Skin epidermis (tissue), 12 donors: Measurements from ENCODE around the gene DISC1.
"Not testable (repeated sequence)": the region's sequence is repeated elsewhere in the genome, so short reads cannot be mapped to it uniquely, and the experiment has no call there.

Experiments used
- H3K27ac ChIP-seq, 21 experiments: fragments of 200-600 bp; sonication (generic) in 11 of 21; one replicate each; pipeline ENCODE4 v1.5.0; 2020; ENCODE audit warnings: mild to moderate bottlenecking in 3 of 21, inconsistent platforms in 2 of 21, moderate library complexity in 2 of 21
- H3K4me3 ChIP-seq, 7 experiments: fragments of 200-600 bp; sonication (generic) in 2 of 7; one replicate each; pipeline ENCODE4 v1.5.0; 2020; ENCODE audit warnings: inconsistent platforms in 2 of 7, mild to moderate bottlenecking in 2 of 7, moderate library complexity in 1 of 7

The DISC1 gene

GRCh38 chr1:231896806-231897205 lies 270.2 kb downstream of the DISC1 start:
- Histone ChIP-seq H3K27ac (no peak overlapping the region), H3K4me3 (no peak overlapping the region)

- Histone ChIP-seq H3K4me3 (no peak overlapping the region), H3K27ac (no peak overlapping the region)
Measured at GRCh38 chr1:231899046-231899445, 272.5 kb downstream of the DISC1 start.

- H3K4me3 ChIP-seq: no peak overlapping the region
- no peak overlapping the region for H3K27ac ChIP-seq
Measured at GRCh38 chr1:231899713-231900435, 273.3 kb downstream of the DISC1 start.

GRCh38 chr1:231903586-231904081 lies 277.0 kb downstream of the DISC1 start:
- H3K27ac ChIP-seq: no peak overlapping the region
- H3K4me3 ChIP-seq: no peak overlapping the region

- not testable (repeated sequence) for H3K27ac ChIP-seq, H3K4me3 ChIP-seq
Measured at GRCh38 chr1:231907310-231907709, 280.7 kb downstream of the DISC1 start.

DNA sequence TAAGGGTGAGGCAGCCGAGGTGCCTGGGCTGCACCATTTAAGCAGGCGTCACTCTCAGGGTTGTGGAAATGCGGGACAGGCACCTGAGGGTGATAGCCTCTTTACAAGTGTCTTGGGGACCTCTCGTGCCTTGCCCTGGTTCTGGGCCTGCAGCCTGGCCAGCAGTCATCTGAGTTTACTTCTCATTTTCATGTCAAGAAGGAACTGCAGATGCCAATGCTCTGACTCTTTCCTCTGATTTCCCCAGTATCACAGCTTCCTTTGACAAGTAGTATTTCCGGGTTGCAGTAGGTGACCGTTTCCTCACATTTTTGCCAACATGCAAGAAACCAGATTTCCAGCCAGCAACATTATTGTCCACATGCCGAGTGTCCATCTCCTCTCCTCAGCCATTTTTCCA lies 286.9 kb downstream of the DISC1 start:
- H3K27ac ChIP-seq: no peak overlapping the region

GRCh38 chr1:231918239-231919015 lies 291.8 kb downstream of the DISC1 start:
- Histone ChIP-seq H3K4me3 (no peak overlapping the region), H3K27ac (peak overlapping the region in 4 of 21 experiments; percentile 2 to 51 (median 28))

More for the DNA sequence above, 286.9 kb downstream of the DISC1 start:
- no peak overlapping the region for H3K4me3 ChIP-seq

DNA sequence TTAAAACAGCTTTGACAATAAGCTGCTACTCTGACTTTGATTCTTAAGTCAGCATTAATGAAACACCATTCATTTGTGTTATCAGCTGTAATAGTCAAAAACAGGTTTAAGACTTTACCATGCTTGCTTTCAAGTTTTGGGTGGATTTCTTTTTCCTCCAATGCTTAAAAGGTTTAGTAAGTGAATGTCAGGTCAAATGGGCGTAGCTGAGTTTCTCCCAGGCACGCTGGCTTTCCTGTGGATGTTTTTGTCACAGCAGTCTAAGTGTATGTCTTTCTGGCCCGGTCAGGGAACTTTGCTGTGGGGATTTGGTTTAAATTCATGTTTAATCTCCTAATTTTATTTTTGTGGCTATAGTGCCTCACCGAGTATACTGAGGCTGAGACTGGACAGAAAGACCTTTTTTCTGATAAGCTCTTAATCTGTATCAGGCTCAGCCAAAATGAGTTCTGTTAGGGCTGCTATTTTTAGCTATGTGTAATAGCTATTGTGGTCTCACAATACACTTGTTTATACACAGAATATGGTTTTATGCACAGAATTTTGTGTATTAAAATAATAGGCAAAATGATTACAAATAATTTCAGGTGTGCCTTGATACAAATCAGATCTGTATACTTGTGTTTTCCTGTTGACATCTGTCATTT lies 292.8 kb downstream of the DISC1 start:
- Histone ChIP-seq H3K4me3 (no peak overlapping the region), H3K27ac (peak overlapping the region in 7 of 21 experiments; percentile 6 to 43 (median 33))

- Histone ChIP-seq H3K27ac (peak overlapping the region in 3 of 21 experiments; percentile 7 to 33 (median 33)), H3K4me3 (no peak overlapping the region)
Measured at GRCh38 chr1:231919886-231920285, 293.3 kb downstream of the DISC1 start.

GRCh38 chr1:231921646-231922345 lies 295.2 kb downstream of the DISC1 start:
- no peak overlapping the region for H3K4me3 ChIP-seq
- H3K27ac ChIP-seq: no peak overlapping the region

DNA sequence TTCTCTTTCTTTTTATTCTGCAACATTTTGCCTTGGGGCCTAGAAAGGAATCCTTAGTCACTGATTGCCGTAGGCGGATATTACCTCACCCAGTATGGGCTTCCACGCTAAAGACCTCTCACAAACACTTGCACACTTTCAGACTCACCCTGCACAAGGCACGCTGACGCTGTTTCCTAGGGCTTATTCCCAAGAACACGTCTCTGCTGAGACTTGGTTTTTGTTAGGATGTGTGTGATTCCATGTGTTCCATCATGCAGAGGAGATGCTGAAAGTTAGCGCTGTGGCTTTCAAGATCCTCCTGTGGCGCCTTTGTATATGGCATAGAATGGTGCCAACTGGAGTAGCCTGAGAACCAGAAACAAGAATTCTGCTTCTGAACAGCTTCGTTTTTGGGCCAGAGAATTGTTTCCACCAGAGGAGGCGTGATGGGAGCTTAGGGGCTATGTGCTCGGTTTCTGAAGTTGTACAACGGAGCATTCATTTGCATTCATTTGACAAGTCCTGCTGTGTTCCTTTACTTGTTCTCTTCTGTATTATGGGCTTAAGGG lies 297.0 kb downstream of the DISC1 start:
- no peak overlapping the region for H3K4me3 ChIP-seq
- no peak overlapping the region for H3K27ac ChIP-seq

DNA sequence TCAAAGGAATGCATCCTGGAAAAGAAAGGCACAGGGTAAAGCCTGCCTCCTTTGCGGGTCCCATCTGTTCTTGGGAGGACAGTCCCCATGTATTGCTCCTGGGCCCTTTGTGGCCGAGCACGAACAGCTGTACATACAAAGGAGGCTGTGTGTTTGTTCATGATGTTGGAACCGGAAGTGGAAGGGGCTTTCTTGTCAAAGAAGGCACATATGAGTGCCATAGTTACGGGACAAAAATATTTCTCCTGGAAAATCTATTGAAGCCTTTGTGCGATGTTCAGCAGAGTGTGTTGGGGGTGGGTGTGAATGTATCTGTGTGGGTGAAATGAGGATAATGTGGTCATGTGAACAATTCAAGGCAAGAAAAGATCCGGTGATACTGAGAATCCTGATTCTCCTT lies 297.6 kb downstream of the DISC1 start:
- Histone ChIP-seq H3K4me3 (no peak overlapping the region), H3K27ac (no peak overlapping the region)

- Histone ChIP-seq H3K4me3 (no peak overlapping the region), H3K27ac (no peak overlapping the region)
Measured at GRCh38 chr1:231925864-231926263, 299.3 kb downstream of the DISC1 start.

DNA sequence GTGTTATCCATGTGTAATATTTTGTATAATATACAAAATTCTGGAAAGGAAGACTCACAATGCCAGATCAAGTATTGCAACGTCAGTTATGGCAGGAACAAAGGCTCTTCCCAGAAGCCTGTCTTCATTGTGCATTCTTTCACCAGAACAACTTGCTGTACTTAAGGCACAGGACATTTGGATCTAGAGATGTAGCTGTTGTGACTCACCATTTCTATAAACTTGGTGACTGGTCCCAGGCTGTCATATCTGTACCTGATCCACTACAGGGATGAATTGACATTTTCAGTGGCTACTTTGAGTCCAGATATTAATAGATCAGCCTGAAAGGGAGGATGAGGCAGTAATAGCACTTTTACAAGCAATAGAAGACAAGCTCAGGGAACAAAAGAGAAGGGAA lies 299.8 kb downstream of the DISC1 start:
- H3K4me3 ChIP-seq: no peak overlapping the region
- H3K27ac ChIP-seq: no peak overlapping the region

- no peak overlapping the region for H3K4me3 ChIP-seq
- no peak overlapping the region for H3K27ac ChIP-seq
Measured at GRCh38 chr1:231926933-231927332, 300.3 kb downstream of the DISC1 start.

DNA sequence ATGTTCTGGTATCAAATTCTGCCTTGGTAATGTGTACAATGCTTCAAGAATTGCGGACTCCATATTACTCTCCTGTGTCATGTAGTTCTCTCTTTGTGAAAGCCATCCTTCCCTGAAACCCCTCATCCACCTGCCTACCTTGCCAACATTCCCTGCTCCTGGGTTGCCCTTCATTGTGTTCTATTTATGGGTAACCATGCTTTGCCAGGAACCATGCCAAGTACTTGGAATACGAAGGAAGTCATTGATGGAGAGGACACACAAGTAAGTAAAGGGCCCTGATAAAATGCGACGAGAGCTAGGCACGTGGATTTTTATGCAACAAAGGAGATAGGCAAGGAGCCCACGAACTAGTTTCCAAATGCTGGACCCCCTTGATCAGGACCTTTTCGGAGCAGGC lies 300.8 kb downstream of the DISC1 start:
- Histone ChIP-seq H3K27ac (no peak overlapping the region), H3K4me3 (no peak overlapping the region)

DNA sequence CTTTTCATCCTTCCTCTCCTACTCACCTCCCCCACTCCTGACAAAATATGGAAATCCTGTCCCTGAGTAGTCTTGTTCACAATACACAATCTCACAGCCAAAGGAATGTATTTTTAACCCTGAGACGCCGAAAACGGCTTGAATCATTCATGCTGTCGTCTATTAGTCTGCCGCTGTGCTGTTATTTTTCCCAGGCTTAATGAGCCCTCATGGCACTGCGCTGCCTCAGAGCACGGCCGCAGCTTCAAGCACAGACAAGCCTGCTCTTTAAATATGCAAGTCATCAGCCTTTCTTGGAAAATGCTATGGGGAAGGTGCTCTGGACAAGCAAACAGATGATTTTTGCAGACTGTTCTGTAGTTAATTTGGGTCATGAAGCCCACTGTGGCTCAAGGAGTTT lies 302.7 kb downstream of the DISC1 start:
- H3K27ac ChIP-seq: peak overlapping the region in 13 of 21 experiments; percentile 18 to 69 (median 57)
- no peak overlapping the region for H3K4me3 ChIP-seq

DNA sequence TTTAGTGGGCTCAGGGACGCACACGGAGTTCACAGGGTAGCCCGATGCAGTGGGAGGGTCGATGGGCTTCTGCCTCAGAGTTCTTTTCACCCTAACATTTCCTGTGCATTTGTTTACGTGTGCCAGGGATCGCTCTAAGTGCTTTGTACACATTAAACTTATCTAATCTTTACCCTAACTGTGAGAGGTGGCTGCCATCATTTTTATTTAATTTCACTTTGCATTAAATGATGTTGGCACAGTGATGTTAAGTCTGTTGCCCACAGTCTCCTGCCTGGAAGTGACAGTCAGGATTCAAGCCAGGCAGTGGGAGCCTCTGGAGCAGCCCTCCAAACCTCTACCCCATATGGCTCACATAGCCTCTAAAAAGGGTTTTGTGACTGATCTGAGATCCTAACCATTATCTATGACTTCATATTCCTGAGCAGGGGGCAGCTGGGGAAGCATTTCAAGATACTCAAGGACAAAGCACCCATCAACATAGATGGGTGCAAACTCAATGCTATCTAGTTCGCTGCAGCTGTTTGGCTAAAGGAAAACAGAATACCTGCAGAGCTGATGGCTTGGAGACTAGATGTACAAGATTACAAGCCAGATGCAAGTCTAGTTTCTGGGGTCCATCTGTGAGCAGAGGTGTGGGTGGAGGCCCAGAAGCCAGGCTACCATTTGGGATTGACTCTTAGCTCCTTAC lies 303.8 kb downstream of the DISC1 start:
- H3K4me3 ChIP-seq: no peak overlapping the region
- H3K27ac ChIP-seq: peak overlapping the region in 12 of 21 experiments; percentile 5 to 69 (median 58)

DNA sequence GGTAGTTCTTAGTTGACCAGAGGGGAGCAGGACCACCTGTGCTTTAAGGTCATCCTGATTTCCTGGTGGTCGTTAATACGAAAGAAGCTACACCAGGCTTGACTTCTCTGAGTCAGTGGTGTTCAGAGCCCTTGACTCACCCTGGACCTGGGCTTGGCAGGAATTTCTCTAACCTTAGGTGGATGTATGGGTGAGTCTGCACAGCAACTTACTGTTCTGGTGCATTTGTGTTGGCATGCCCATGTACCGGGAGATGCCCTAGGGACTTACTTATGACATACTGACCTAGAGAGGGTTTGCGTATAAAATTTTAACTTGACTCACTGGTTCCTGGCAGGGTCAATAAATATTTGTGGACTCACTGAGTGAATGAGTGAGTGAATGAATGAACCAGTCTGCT lies 304.6 kb downstream of the DISC1 start:
- no peak overlapping the region for H3K4me3 ChIP-seq
- H3K27ac ChIP-seq: peak overlapping the region in 1 of 21 experiments; percentile 17
